AG09309 (cell line): ENCODE results near the gene DNAJC22.
"Not testable (repeated sequence)": the region's sequence is repeated elsewhere in the genome, so short reads cannot be mapped to it uniquely, and the experiment has no call there.

Source experiments
- DNase-seq: peaks from one replicate; pipeline ENCODE4 v3.0.0-alpha.2; 2010; ENCODE audit warnings: low read depth
- H3K4me3 ChIP-seq: 2 replicates; pipeline ENCODE4 v1.5.1; 2011; ENCODE audit warnings: mild to moderate bottlenecking, low read depth, low read length, moderate library complexity; ENCODE audit not compliant: control insufficient read depth
- CTCF ChIP-seq: IDR thresholded peaks from 2 replicates; pipeline ENCODE4 v1.5.1; 2011; ENCODE audit warnings: mild to moderate bottlenecking, low read depth, low read length, inconsistent platforms; ENCODE audit not compliant: insufficient read depth, control insufficient read depth; ENCODE audit errors: missing control alignments

Gene DNAJC22

GRCh38 chr12:49331380-49332222 is 15.1 kb upstream of the DNAJC22 start:
- H3K4me3 ChIP-seq, result no peak overlapping the region
- DNase-seq, result peak; percentile 40
- peak; percentile 91 for TF ChIP-seq CTCF

GRCh38 chr12:49332441-49332861 is 14.2 kb upstream of the DNAJC22 start:
- no peak for DNase-seq
- H3K4me3 ChIP-seq, result no peak overlapping the region
- no peak for TF ChIP-seq CTCF

GRCh38 chr12:49332891-49333371 is 13.8 kb upstream of the DNAJC22 start:
- TF ChIP-seq CTCF, result no peak
- H3K4me3 ChIP-seq, result no peak overlapping the region
- DNase-seq, result no peak

- DNase-seq, H3K4me3 ChIP-seq: not testable (repeated sequence)
Observed at GRCh38 chr12:49333778-49334177, 12.9 kb upstream of the DNAJC22 start.

GRCh38 chr12:49334226-49334625 is 12.5 kb upstream of the DNAJC22 start:
- DNase-seq, result no peak
- no peak for TF ChIP-seq CTCF

GRCh38 chr12:49334681-49335080 is 12.0 kb upstream of the DNAJC22 start:
- TF ChIP-seq CTCF, result no peak
- H3K4me3 ChIP-seq, result no peak overlapping the region
- DNase-seq, result no peak

More at GRCh38 chr12:49334226-49334625, 12.5 kb upstream of the DNAJC22 start:
- no peak overlapping the region for H3K4me3 ChIP-seq
